Esophagus squamous epithelium (tissue), 5 donors: ENCODE results near the gene SCYGR3. TPM values are rescaled to one million over a fixed set of nuclear protein-coding genes. Genes with fewer than 3 reads are reported as not detected.
A peak's percentile ranks its signal among the peaks of the same experiment; 100 is the strongest.

Experiments
- DNase-seq: peaks from one replicate; lab custom pipeline; 2025; lab: John Stamatoyannopoulos, UW
- H3K27ac ChIP-seq, 4 donors: fragments of 200-600 bp; sonication (generic); one replicate each; pipeline ENCODE4 v1.5.1; 2016 to 2019; ENCODE audit warnings: mild to moderate bottlenecking in 1 of 4
- H3K27me3 ChIP-seq, 4 donors: fragments of 200-600 bp; sonication (generic); 1 replicate in 3 of 4; 2 replicates in 1 of 4; pipeline versions ENCODE4 v1.5.1 to v1.6.0; 2017 to 2021; ENCODE audit warnings: antibody characterized with exemption in 1 of 4
- H3K36me3 ChIP-seq, 3 donors: fragments of 200-600 bp; sonication (generic); one replicate each; pipeline ENCODE4 v1.5.1; 2016 to 2019
- H3K4me1 ChIP-seq, 3 donors: fragments of 200-600 bp; sonication (generic); one replicate each; pipeline ENCODE4 v1.5.1; 2017 to 2019
- H3K4me3 ChIP-seq, 4 donors: fragments of 200-600 bp; sonication (generic); 1 replicate in 3 of 4; 2 replicates in 1 of 4; pipeline ENCODE4 v1.5.1; 2016 to 2019; ENCODE audit warnings: mild to moderate bottlenecking in 2 of 4, moderate library complexity in 1 of 4
- H3K9me3 ChIP-seq, 3 donors: fragments of 200-600 bp; sonication (generic); one replicate each; pipeline ENCODE4 v1.5.1; 2016 to 2019
- CTCF ChIP-seq, 6 experiments: fragments of 450-650 bp in 4 of 6; fragments of 200-600 bp in 2 of 6; sonication (generic) in 2 of 6; IDR thresholded peaks; one replicate each; pipeline ENCODE4 v1.5.1; 2016 to 2019; ENCODE audit warnings: antibody characterized with exemption in 6 of 6, mild to moderate bottlenecking in 4 of 6, moderate library complexity in 4 of 6
- POLR2A ChIP-seq, 4 donors: fragments of 450-650 bp; IDR thresholded peaks; one replicate each; pipeline ENCODE4 v1.6.1; 2017; ENCODE audit warnings: antibody characterized with exemption in 4 of 4, mild to moderate bottlenecking in 4 of 4, moderate library complexity in 3 of 4
- WGBS, 2 donors: methylation state at CpG; one replicate each; pipeline ENCODE4 v1.1.5; 2018; 5-methylcytosine and 5-hydroxymethylcytosine counted together
- intact Hi-C: fragments of 100-400 bp; cut with DNase I; formaldehyde crosslinking; loops from one replicate; pipeline ENCODE4 v1.15.0; 2022
- total RNA-seq, 4 donors: library from RNA; depleted of rRNA; stranded (reverse); fragments of >200 nt; gene quantifications; one replicate each; pipeline ENCODE4 v1.1.0, GENCODE V29; 2016
- donor health status: DM: yes; HTN: yes; CAD: no.

The SCYGR3 gene
- total RNA-seq, 4 donors from 2014 or later: not detected

GRCh38 chr2:227632827-227633226, 18.2 kb upstream of the SCYGR3 start:
- H3K4me3 ChIP-seq: no peak overlapping the region
- H3K27ac ChIP-seq: no peak overlapping the region
- no peak for TF ChIP-seq CTCF (IDR thresholded peaks at IDR 0.05)
- TF ChIP-seq POLR2A (IDR thresholded peaks at IDR 0.05): no peak
- H3K27me3 ChIP-seq: peaks cover 0 to 8% (median 0%) of the 10 kb centered on the region in 4 donors
- DNase-seq: no peak
- intact Hi-C loops: no loop called here
- no peaks in the 10 kb centered on the region for H3K9me3 ChIP-seq
- no peaks in the 10 kb centered on the region for H3K36me3 ChIP-seq
- H3K4me1 ChIP-seq: no peaks in the 10 kb centered on the region
- WGBS, 2 donors: 74 to 75% methylated on average over 6 of the region's 6 CpGs

DNA sequence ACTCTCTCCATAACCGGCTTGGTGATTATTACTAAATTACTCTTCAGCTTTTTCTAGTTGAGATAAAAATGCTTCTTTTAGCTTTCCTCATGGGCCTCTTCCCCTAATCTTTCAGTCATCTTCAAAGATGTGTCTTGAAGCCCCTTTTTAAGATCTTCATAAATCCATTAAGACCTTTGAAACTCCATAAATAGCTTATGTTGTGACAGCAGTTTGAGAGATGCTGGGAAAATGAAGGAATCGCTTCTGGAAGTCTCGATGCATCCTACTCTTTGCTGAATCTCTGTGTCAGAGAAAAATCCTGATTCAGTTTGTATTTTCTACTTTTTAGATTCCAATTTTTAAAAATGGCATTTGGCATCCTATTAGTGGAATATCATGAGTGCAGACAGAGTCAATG, 15.7 kb upstream of the SCYGR3 start:
- Histone ChIP-seq H3K27ac (no peak overlapping the region), H3K4me1 (no peaks in the 10 kb centered on the region), H3K27me3 (peaks cover 0 to 8% (median 0%) of the 10 kb centered on the region in 4 donors), H3K4me3 (no peak overlapping the region), H3K9me3 (no peaks in the 10 kb centered on the region), H3K36me3 (no peaks in the 10 kb centered on the region)
- TF ChIP-seq CTCF (IDR thresholded peaks at IDR 0.05) (no peak), POLR2A (IDR thresholded peaks at IDR 0.05) (no peak)
- 76 to 78% methylated on average over 3 of the region's 3 CpGs for WGBS, 2 donors
- intact Hi-C loops: no loop called here
- no peak for DNase-seq

DNA sequence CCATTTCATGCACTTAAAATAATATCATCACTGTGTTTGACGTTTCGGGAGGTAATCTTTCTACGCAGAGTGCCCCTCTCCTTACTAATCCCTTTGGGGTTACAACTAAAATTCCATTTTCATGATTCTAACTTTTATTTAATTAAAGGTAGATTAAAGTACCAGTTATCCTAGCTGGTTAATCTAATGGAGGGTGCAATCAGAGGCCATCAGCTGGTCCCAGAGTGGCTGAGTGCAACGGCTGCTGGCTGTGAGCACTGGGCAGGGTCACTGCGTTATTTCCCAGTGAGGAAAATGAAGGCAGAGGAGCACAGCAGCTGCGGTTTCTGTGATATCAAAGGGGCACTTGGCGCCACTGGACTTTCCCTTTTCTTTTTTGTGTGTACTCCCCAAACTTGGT, 14.8 kb upstream of the SCYGR3 start:
- TF ChIP-seq CTCF (IDR thresholded peaks at IDR 0.05) (no peak), POLR2A (IDR thresholded peaks at IDR 0.05) (no peak)
- H3K27ac ChIP-seq: no peak overlapping the region
- H3K36me3 ChIP-seq: no peaks in the 10 kb centered on the region
- intact Hi-C loops: no loop called here
- DNase-seq: no peak
- no peaks in the 10 kb centered on the region for H3K4me1 ChIP-seq
- H3K9me3 ChIP-seq: no peaks in the 10 kb centered on the region
- H3K27me3 ChIP-seq: peaks cover 0 to 8% (median 0%) of the 10 kb centered on the region in 4 donors
- H3K4me3 ChIP-seq: no peak overlapping the region
- 68 to 70% methylated on average over 7 of the region's 7 CpGs for WGBS, 2 donors

GRCh38 chr2:227627769-227628168, 13.1 kb upstream of the SCYGR3 start:
- Histone ChIP-seq H3K4me3 (no peak overlapping the region), H3K36me3 (no peaks in the 10 kb centered on the region), H3K27me3 (peaks cover 0 to 8% (median 0%) of the 10 kb centered on the region in 4 donors), H3K27ac (no peak overlapping the region), H3K4me1 (no peaks in the 10 kb centered on the region), H3K9me3 (no peaks in the 10 kb centered on the region)
- 82 to 84% methylated on average over 3 of the region's 3 CpGs for WGBS, 2 donors
- TF ChIP-seq CTCF (IDR thresholded peaks at IDR 0.05) (no peak), POLR2A (IDR thresholded peaks at IDR 0.05) (no peak)
- DNase-seq: no peak
- intact Hi-C loops: no loop called here

DNA sequence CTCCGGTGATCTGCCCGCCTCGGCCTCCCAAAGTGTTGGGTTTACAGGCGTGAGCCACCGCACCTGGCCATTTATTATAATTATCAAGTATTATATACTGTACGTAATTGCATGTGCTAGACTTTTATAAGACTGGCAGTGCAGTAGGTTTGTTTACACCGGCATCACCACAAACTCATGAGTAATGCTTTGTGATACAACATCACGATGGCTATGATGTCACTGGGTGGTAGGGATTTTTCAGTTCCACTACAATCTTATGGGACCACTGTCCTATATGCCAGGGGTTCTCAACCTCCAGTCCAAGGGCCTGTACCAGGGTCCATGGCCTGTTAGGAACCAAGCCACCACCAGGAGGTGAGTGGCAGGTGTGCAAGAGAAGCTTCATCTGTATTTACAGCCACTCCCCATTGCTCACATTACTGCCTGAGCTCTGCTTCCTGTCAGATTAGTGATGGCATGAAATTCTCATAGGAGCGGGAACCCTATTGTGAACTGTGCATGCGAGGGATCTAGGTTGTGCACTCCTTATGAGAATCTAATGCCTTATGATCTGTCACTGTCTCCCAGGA, 12.0 kb upstream of the SCYGR3 start:
- Histone ChIP-seq H3K4me1 (no peaks in the 10 kb centered on the region), H3K36me3 (no peaks in the 10 kb centered on the region), H3K4me3 (no peak overlapping the region), H3K9me3 (no peaks in the 10 kb centered on the region), H3K27me3 (peaks cover 0 to 8% (median 0%) of the 10 kb centered on the region in 4 donors), H3K27ac (no peak overlapping the region)
- no peak for TF ChIP-seq POLR2A (IDR thresholded peaks at IDR 0.05)
- peak in 1 of 6 experiments; percentile 21 for TF ChIP-seq CTCF (IDR thresholded peaks at IDR 0.05)
- 85 to 91% methylated on average over 10 of the region's 10 CpGs for WGBS, 2 donors
- no peak for DNase-seq
- intact Hi-C loops: no loop called here
